PC-3 (cell line): ENCODE results near the gene LAT. TPM values are rescaled to one million over a fixed set of nuclear protein-coding genes. Genes with fewer than 3 reads are reported as not detected.

Experiments used
- ATAC-seq: fragments of 200-7000 bp; cut with Tn5 transposase; 2 replicates; pipeline ENCODE4 v1.9.1; 2020; ENCODE audit warnings: mild to moderate bottlenecking, moderate library complexity
- Bru-seq: library from RNA; stranded (reverse); fragments of 400-500 nt; gene quantifications from one replicate; lab custom pipeline; 2021; lab: Mats Ljungman, UMichigan
- BruChase-seq, 2 experiments: library from RNA; stranded (reverse); fragments of 400-500 nt; gene quantifications; one replicate each; lab custom pipeline; 2021; lab: Mats Ljungman, UMichigan
- BruUV-seq: library from RNA; stranded (reverse); fragments of 400-500 nt; replicated peaks from 2 replicates; lab custom pipeline; 2021; lab: Mats Ljungman, UMichigan
- CTCF ChIA-PET: fragments of 300-600 bp; sonication (Branson Sonifier 250); formaldehyde crosslinking; loops from one replicate; lab custom pipeline; 2022; ENCODE audit warnings: antibody characterized with exemption; lab: Charles Lee
- POLR2A ChIA-PET: fragments of 300-600 bp; sonication (Branson Sonifier 250); formaldehyde crosslinking; loops from one replicate; lab custom pipeline; 2022; ENCODE audit warnings: antibody characterized with exemption; ENCODE audit not compliant: unreplicated experiment; lab: Charles Lee
- DNase-seq: peaks from one replicate; pipeline ENCODE4 v3.0.0-alpha.2; 2015
- H2AFZ ChIP-seq: fragments of 300-600 bp; sonication (generic); 2 replicates; pipeline ENCODE4 v1.6.0; 2016; ENCODE audit warnings: antibody characterized with exemption, low read length
- H3F3A ChIP-seq: fragments of 300-600 bp; sonication (generic); one replicate; pipeline ENCODE4 v1.6.0; 2017; ENCODE audit warnings: antibody characterized with exemption, low read length, control low read depth, mild to moderate bottlenecking; ENCODE audit not compliant: unreplicated experiment
- H3K27ac ChIP-seq: fragments of 300-600 bp; sonication (generic); 2 replicates; pipeline ENCODE4 v1.5.1; 2016; ENCODE audit warnings: mild to moderate bottlenecking, low read length
- H3K27me3 ChIP-seq: fragments of 300-600 bp; sonication (generic); 2 replicates; pipeline ENCODE4 v1.6.1; 2016; ENCODE audit warnings: low read length, mixed read lengths
- H3K36me3 ChIP-seq: fragments of 300-600 bp; sonication (generic); 2 replicates; pipeline ENCODE4 v1.6.1; 2016; ENCODE audit warnings: low read depth, mixed run types, low read length, mixed read lengths
- H3K4me1 ChIP-seq: fragments of 300-600 bp; sonication (generic); 2 replicates; pipeline ENCODE4 v1.5.1; 2016; ENCODE audit warnings: low read length; ENCODE audit not compliant: insufficient read depth
- H3K4me2 ChIP-seq: fragments of 300-600 bp; sonication (generic); 2 replicates; pipeline ENCODE4 v1.6.0; 2016; ENCODE audit warnings: low read length
- H3K4me3 ChIP-seq: fragments of 300-600 bp; sonication (generic); 2 replicates; pipeline ENCODE4 v1.5.1; 2016; ENCODE audit warnings: mild to moderate bottlenecking, low read length, mixed read lengths
- H3K79me2 ChIP-seq: fragments of 300-600 bp; sonication (generic); 2 replicates; pipeline ENCODE4 v1.6.1; 2017; ENCODE audit warnings: low read length, mixed read lengths
- H3K9ac ChIP-seq: fragments of 300-600 bp; sonication (generic); 2 replicates; pipeline ENCODE4 v1.6.0; 2016; ENCODE audit warnings: mild to moderate bottlenecking, low read length
- H3K9me2 ChIP-seq: fragments of 300-600 bp; sonication (generic); replicated peaks from 2 replicates; pipeline ENCODE4 v1.6.1; 2016; ENCODE audit warnings: mixed run types, low read length, mixed read lengths
- H3K9me3 ChIP-seq: fragments of 300-600 bp; sonication (generic); 2 replicates; pipeline ENCODE4 v1.6.1; 2016; ENCODE audit warnings: low read length, mixed read lengths
- H4K20me1 ChIP-seq: fragments of 300-600 bp; sonication (generic); 2 replicates; pipeline ENCODE4 v1.6.1; 2016; ENCODE audit warnings: low read length, mixed read lengths
- EZH2 ChIP-seq: fragments of 300-600 bp; sonication (generic); IDR thresholded peaks from one replicate; pipeline ENCODE4 v1.6.1; 2017; ENCODE audit warnings: antibody characterized with exemption, mild to moderate bottlenecking, low read length; ENCODE audit not compliant: unreplicated experiment
- EZH2phosphoT487 ChIP-seq: fragments of 300-600 bp; sonication (generic); IDR thresholded peaks from 2 replicates; pipeline ENCODE4 v1.6.1; 2018; ENCODE audit warnings: mild to moderate bottlenecking, antibody characterized with exemption, low read length, borderline replicate concordance
- intact Hi-C: fragments of 100-400 bp; cut with micrococcal nuclease; formaldehyde crosslinking; loops from 2 replicates; pipeline ENCODE4 v1.9.0; 2023
- long read RNA-seq: library from polyadenylated mRNA; unstranded; transcript quantifications from one replicate; pipeline ENCODE4 v2.0.0, GENCODE V29; 2021; ENCODE audit not compliant: unreplicated experiment
- total RNA-seq: library from RNA; depleted of rRNA; stranded (reverse); fragments of >200 nt; gene quantifications from 2 replicates; pipeline ENCODE4 v1.2.3, GENCODE V29; 2014; rRNA removed
- TF ChIP-seq, protein P1 (sequence below): fragments of 300-600 bp; sonication (generic); conservative IDR thresholded peaks from 2 replicates; pipeline ENCODE4 v1.5.1; 2017; ENCODE audit warnings: antibody characterized with exemption, low read depth, mild to moderate bottlenecking, low read length

The LAT gene, protein sequence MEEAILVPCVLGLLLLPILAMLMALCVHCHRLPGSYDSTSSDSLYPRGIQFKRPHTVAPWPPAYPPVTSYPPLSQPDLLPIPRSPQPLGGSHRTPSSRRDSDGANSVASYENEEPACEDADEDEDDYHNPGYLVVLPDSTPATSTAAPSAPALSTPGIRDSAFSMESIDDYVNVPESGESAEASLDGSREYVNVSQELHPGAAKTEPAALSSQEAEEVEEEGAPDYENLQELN
- 0.29 and 1.0 TPM in 2 replicates for total RNA-seq
- Bru-seq, nascent RNA: percentile 37 among the genes with signal in this experiment
- percentile 63 among the genes with signal in this experiment for BruChase-seq, experiment 1, labeled RNA remaining after a 6-hour chase
- percentile 62 among the genes with signal in this experiment for BruChase-seq, experiment 2, labeled RNA remaining after a 2-hour chase
- long read RNA-seq, partial matches to known transcripts: 1 of 10 reads
- long read RNA-seq, other reads (novel, unspliced or antisense): 0 of 10 reads

DNA sequence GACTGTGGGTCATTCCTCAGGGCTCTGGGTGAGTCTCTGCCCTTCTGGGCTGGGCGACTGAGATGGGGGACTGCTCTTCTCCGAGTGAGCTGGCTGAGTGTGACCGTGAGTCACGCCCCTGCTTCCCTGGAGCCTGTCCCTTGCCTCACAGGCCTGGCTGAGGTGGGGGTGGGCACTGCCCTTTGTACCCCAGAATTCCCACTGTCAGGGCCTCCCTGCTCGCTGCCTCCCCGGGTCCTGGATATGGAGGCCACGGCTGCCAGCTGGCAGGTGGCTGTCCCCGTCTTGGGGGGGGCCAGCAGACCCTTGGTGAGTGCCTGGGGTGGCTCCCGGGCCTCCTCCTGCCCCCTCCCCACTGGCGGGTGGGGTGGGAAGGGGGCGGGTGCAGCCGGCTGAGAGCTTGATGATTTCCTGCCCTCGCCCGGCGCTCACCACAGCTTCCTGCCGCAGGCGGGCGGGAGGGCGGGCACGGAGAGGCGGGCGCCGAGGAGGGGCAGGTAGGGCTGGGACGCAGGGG is at the start of gene LAT:
TSS of gene LAT (plus strand) at position 434 of the 517 bp plus-strand sequence. CDS start 366 bp downstream, outside the sequence.
- H3K79me2 ChIP-seq: no peaks in the 10 kb centered on the region
- no peaks in the 10 kb centered on the region for H4K20me1 ChIP-seq
- no peak for TF ChIP-seq EZH2phosphoT487
- CTCF ChIA-PET: no interaction called here
- ATAC-seq: no peak
- no peak within 1 kb of the TSS for H2AFZ ChIP-seq
- no peak within 1 kb of the TSS for H3K27ac ChIP-seq
- H3K4me1 ChIP-seq: no peaks in the 10 kb centered on the region
- DNase-seq: no peak
- BruUV-seq: no TSS peak
- H3F3A ChIP-seq: no peaks in the 10 kb centered on the region
- H3K9ac ChIP-seq: no peak within 1 kb of the TSS
- POLR2A ChIA-PET: no interaction called here
- no peak within 1 kb of the TSS for H3K4me2 ChIP-seq
- no peaks in the 10 kb centered on the region for H3K27me3 ChIP-seq
- peaks cover 6% of the 10 kb centered on the region; the same call in 1 of the 2 replicates for H3K36me3 ChIP-seq
- intact Hi-C loops: no loop called here
- no peaks in the 10 kb centered on the region for H3K9me3 ChIP-seq
- H3K4me3 ChIP-seq: no peak within 1 kb of the TSS
- H3K9me2 ChIP-seq: no peaks in the 10 kb centered on the region

DNA sequence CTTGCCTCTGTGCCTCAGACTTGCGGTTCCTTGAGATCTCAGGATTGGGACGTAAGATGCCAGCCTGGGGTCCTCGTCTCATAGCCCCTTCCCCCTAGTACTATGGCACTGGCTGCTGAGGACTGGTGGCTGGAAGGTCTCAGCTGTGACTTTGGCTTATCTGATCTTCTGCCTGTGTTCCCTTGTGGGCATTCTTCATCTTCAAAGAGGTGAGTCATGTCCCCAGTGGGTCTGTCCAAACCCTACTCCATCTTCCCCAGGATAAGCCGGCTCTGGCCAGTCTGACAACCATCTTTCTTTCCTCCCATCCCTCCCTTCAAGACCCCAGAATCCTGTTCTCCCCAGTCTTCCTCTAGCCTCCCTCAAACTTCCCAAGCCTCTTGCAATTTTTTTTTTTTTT is 49.5 kb upstream of the LAT start:
- Histone ChIP-seq H3K27ac (no peak overlapping the region), H3F3A (no peaks in the 10 kb centered on the region), H3K9me3 (no peaks in the 10 kb centered on the region), H3K4me3 (no peak overlapping the region), H3K79me2 (no peaks in the 10 kb centered on the region), H3K27me3 (no peaks in the 10 kb centered on the region), H4K20me1 (no peaks in the 10 kb centered on the region), H3K36me3 (no peaks in the 10 kb centered on the region), H3K4me2 (no peak overlapping the region), H3K9me2 (no peaks in the 10 kb centered on the region), H2AFZ (no peak overlapping the region), H3K4me1 (no peaks in the 10 kb centered on the region), H3K9ac (no peak overlapping the region)
- no peak for DNase-seq
- no TSS peak for BruUV-seq
- intact Hi-C loops: no loop called here
- TF ChIP-seq EZH2: no peak
- ChIA-PET POLR2A (no interaction called here), CTCF (no interaction called here)
- ATAC-seq: no peak

DNA sequence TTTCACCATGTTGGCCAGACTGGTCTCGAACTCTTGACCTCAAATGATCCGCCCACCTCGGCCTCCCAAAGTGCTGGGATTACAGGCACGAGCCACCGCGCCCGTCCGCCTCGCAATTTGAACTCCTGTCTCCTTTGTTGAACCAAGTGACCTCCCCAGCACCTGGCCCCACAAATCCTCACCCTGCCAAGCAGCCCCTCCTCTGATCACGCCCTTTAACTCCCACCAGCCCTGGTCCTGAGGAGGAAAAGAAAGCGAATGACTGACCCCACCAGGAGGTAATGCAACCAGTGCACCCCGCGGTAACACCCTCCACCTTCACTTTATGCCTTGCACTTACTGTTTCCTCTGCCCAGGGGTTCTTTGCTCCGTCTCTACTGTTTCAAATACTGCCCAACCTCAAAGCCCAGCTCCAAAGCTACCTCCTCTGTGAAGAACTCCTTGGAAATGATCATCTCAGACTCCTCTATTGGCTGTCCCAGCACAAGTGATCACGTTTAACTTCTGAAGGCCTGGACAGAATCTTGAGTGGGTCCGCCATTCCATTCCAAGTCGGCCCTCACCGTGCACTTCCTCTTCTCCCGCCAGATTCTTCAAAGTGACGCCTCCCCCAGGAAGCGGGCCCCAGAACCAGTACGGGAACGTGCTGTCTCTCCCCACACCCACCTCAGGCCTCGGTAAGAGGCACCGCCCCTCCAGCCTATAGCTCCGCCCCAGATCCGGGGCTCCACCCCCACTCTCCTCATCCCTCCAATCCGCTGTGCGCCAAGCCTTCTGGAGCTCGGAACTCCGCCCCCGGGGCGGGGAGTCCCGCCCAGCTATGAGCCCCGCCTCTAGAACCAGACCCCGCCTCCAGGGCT is 48.7 kb upstream of the LAT start:
- POLR2A ChIA-PET: no interaction called here
- H3K27me3 ChIP-seq: no peaks in the 10 kb centered on the region
- no peaks in the 10 kb centered on the region for H3K79me2 ChIP-seq
- H2AFZ ChIP-seq: no peak overlapping the region
- peak; percentile 29 for DNase-seq
- no TSS peak for BruUV-seq
- no peak overlapping the region for H3K9ac ChIP-seq
- no peak overlapping the region for H3K4me2 ChIP-seq
- H3K27ac ChIP-seq: no peak overlapping the region
- no peaks in the 10 kb centered on the region for H3K9me2 ChIP-seq
- no peaks in the 10 kb centered on the region for H3K36me3 ChIP-seq
- TF ChIP-seq, protein P1, sequence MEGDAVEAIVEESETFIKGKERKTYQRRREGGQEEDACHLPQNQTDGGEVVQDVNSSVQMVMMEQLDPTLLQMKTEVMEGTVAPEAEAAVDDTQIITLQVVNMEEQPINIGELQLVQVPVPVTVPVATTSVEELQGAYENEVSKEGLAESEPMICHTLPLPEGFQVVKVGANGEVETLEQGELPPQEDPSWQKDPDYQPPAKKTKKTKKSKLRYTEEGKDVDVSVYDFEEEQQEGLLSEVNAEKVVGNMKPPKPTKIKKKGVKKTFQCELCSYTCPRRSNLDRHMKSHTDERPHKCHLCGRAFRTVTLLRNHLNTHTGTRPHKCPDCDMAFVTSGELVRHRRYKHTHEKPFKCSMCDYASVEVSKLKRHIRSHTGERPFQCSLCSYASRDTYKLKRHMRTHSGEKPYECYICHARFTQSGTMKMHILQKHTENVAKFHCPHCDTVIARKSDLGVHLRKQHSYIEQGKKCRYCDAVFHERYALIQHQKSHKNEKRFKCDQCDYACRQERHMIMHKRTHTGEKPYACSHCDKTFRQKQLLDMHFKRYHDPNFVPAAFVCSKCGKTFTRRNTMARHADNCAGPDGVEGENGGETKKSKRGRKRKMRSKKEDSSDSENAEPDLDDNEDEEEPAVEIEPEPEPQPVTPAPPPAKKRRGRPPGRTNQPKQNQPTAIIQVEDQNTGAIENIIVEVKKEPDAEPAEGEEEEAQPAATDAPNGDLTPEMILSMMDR: no peak
- TF ChIP-seq EZH2phosphoT487: no peak
- TF ChIP-seq EZH2: no peak
- intact Hi-C loops: no loop called here
- H3K9me3 ChIP-seq: no peaks in the 10 kb centered on the region
- H3F3A ChIP-seq: no peaks in the 10 kb centered on the region
- H4K20me1 ChIP-seq: no peaks in the 10 kb centered on the region
- no peaks in the 10 kb centered on the region for H3K4me1 ChIP-seq
- no peak overlapping the region for H3K4me3 ChIP-seq
- ATAC-seq: peak; percentile 11; the same call in 1 of the 2 replicates
- CTCF ChIA-PET: no interaction called here
